Astrocyte of the spinal cord (primary cell): ENCODE measurements around the gene CHCHD5.

ENCODE experiments used
- DNase-seq: peaks from one replicate; pipeline ENCODE4 v3.0.0; 2011; ENCODE audit warnings: low read depth, low spot score
- H3K4me3 ChIP-seq: 2 replicates; pipeline ENCODE4 v1.5.1; 2011; ENCODE audit warnings: low read depth, mild to moderate bottlenecking, low read length, moderate library complexity
- in situ Hi-C: cut with HindIII; loops from 2 replicates; pipeline ENCODE4 v1.10.0; 2017; ENCODE audit warnings: low sequenced_read_pairs
- TF ChIP-seq, protein P1 (sequence below): IDR thresholded peaks from 2 replicates; pipeline ENCODE4 v1.5.1; 2012; ENCODE audit warnings: low read depth, mild to moderate bottlenecking, low read length, inconsistent platforms

The CHCHD5 gene

DNA sequence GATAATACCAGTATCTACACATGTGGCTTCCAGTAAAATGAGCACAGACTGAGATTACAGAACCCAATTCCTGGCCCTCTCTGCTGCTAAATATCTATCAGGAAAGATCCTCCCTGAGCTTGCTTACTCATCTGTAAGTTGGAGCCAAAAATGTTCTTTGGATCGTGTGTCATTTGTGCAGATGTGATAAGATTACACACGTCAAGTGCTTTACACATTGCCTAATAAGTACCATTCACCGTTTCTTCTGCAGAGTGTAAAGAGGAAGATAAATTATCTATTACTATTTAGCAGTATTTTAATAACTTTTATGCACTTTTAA lies 38.1 kb downstream of the CHCHD5 start:
- in situ Hi-C loops: no loop called here
- DNase-seq: peak; percentile 81
- TF ChIP-seq, protein P1, sequence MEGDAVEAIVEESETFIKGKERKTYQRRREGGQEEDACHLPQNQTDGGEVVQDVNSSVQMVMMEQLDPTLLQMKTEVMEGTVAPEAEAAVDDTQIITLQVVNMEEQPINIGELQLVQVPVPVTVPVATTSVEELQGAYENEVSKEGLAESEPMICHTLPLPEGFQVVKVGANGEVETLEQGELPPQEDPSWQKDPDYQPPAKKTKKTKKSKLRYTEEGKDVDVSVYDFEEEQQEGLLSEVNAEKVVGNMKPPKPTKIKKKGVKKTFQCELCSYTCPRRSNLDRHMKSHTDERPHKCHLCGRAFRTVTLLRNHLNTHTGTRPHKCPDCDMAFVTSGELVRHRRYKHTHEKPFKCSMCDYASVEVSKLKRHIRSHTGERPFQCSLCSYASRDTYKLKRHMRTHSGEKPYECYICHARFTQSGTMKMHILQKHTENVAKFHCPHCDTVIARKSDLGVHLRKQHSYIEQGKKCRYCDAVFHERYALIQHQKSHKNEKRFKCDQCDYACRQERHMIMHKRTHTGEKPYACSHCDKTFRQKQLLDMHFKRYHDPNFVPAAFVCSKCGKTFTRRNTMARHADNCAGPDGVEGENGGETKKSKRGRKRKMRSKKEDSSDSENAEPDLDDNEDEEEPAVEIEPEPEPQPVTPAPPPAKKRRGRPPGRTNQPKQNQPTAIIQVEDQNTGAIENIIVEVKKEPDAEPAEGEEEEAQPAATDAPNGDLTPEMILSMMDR: no peak
- H3K4me3 ChIP-seq: no peak overlapping the region

DNA sequence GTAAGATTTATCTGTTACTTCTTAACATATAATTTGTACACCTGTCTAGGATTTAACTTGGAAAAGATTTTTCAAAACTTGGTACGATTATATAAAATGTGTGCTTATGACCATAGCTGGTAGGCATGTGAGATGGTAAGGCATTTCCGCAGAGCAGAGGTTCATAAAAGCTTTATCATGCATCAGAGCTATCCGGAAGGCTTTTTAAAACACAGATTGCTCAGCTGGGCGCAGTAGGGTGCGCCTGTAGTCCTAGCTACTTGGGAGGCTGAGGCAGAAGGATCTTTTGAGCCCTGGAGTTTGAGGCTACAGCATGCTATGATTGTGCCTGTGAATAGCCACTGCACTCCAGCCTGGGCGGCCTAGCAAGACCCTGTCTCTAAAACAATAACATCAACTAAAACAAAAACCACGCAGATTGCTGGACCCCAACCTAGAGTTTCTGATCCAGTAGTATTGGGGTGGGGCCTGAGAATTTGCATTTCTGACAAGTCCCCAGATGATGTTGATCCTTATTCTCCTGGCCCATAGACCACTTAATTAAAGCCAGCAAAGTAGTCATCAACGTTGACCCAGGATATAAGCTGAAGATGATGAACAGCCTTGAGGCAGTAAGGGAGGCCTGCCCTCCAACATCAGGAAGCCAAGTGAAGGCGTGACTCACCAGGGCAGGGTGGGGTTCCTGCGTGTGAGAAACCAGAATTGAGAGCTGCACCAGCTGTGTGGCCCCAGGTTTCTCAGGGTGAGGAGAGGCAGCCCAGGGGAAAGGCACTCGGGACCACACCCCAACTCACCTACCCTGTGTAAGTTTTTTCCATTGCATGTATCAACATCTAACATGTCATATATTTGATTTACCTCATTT lies 39.7 kb downstream of the CHCHD5 start:
- no peak overlapping the region for H3K4me3 ChIP-seq
- DNase-seq: peak; percentile 75
- in situ Hi-C loops: no loop called here
- TF ChIP-seq, protein P1: no peak

DNA sequence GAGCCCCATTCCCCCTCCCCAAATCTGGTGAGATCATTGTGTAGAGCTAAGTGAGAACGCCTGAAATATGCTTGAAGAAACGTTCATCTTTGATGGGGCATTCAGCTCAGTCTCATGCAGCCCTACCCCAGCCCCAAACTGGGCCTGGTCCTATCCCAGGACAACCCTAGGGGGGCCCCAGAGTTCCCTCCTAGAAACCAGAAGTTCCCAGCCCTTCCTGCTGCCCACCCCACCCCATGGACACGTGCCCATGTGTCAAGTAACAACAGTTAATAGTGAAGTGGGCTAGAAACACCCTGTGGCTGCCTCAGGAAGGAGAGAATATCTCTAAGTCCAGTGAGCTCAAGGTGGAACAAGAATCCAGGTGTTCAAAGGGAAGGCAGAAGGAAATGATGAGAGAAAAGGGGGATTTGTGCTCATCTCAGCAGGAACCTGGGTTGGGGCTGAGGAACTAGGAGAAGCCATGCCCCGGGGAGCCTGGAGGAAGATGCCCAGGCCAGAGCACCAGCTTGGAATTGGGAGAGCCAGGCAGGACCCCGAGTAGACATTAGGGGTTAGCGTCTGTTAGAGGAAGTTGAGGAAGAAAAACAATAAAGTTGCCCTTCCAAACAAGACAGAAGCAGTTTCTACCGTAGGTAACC lies 41.2 kb downstream of the CHCHD5 start:
- in situ Hi-C loops: no loop called here
- TF ChIP-seq, protein P1: no peak
- no peak overlapping the region for H3K4me3 ChIP-seq
- no peak for DNase-seq

DNA sequence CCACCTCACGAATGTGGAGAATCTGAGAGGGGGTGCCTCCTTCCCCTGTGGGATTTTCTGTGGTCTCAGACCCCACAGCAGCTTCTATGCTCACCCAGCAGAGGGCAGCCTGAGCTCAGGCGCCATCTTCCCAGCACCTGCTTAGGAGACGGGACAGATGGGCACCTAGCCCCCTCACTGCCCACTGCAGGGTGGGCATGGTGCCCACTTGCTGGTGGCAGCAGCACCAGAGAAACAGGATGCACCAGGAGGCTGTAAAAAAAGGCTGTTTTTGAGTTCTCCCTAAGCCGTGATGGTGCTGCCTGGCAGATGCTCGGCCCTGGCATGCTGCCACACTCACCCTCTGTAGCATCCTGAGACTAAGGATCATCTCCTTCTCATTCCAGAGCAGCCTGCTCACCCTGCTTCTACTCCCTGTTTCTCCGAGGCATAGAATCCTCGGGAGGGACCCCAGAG lies 42.2 kb downstream of the CHCHD5 start:
- DNase-seq: peak; percentile 81
- TF ChIP-seq, protein P1: peak; percentile 94
- H3K4me3 ChIP-seq: peak overlapping the region; percentile 10
- in situ Hi-C loops: no loop called here

DNA sequence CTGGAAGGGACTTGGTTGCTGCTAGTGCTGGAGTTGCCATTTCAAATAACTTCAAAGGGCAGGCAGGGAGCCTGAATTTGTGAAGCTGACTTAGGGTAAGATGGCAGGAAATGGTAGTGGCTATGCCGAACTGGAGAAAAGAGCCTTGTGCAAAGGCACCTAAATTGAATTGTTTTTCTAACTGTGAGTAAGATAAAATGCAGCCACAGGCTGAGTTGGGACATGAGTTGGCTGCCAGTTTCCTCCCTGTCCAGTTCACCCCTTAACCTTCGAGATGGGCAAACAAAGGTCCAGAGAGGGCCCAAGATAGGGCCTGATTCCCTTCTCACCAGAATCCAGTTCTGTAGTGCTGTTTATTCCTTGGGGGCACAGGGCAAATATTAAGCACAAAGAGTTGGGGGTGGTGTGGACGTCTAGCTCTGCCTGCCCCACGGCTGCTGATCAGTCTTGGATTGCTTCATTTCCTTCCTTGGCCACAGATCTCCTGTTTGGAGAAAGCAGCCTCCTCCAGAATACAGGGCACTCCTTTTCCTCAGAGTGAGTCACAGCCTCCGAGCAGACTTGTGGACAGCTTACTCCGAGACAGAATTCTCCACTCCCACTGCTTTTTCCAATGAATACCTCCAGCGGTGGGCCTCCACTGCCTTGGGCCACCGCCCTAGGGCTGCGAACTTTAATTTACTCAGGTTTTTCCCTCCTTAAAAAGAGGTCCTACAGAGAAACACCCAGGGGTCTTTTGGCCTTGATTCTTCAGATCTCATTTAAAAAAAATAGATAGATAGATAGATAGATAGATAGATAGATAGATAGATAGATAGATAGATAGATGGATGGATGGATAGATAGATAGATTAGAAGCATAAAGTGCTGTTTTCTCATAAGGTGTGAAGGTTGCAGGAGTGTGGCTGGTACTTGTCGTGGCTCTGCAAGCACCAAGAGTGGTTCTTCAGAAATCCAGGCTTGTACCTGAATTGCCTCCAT lies 42.9 kb downstream of the CHCHD5 start:
- peak; percentile 95 for DNase-seq
- TF ChIP-seq, protein P1: no peak
- in situ Hi-C loops: no loop called here
- H3K4me3 ChIP-seq: peak overlapping the region; percentile 10

DNA sequence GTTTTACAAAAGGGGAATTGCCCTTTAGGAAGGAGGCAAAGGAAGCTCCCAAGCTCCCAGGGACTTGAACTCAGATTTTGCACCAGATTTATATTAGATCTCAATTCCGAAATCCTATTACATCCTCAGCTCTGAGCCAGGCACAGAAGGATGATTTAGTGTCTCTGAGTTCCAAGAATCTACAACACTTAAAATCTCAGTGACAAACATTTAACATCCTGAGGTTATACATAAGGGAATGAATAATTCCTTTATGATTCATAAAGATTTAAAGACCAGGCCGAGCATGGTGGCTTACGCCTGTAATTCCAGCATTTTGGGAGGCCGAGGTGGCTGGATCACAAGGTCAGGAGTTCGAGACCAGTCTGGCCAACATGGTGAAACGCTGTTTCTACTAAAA lies 44.8 kb downstream of the CHCHD5 start:
- TF ChIP-seq, protein P1: no peak
- no peak for DNase-seq
- H3K4me3 ChIP-seq: no peak overlapping the region
- in situ Hi-C loops: no loop called here
